ENCODE measurements around the gene CFAP73. TPM values are rescaled to one million over a fixed set of nuclear protein-coding genes. Genes with fewer than 3 reads are reported as not detected.

CFAP73 gene
- total RNA-seq, 6 experiments from 2014 or later, result 0.15 TPM; not detected in 5

DNA sequence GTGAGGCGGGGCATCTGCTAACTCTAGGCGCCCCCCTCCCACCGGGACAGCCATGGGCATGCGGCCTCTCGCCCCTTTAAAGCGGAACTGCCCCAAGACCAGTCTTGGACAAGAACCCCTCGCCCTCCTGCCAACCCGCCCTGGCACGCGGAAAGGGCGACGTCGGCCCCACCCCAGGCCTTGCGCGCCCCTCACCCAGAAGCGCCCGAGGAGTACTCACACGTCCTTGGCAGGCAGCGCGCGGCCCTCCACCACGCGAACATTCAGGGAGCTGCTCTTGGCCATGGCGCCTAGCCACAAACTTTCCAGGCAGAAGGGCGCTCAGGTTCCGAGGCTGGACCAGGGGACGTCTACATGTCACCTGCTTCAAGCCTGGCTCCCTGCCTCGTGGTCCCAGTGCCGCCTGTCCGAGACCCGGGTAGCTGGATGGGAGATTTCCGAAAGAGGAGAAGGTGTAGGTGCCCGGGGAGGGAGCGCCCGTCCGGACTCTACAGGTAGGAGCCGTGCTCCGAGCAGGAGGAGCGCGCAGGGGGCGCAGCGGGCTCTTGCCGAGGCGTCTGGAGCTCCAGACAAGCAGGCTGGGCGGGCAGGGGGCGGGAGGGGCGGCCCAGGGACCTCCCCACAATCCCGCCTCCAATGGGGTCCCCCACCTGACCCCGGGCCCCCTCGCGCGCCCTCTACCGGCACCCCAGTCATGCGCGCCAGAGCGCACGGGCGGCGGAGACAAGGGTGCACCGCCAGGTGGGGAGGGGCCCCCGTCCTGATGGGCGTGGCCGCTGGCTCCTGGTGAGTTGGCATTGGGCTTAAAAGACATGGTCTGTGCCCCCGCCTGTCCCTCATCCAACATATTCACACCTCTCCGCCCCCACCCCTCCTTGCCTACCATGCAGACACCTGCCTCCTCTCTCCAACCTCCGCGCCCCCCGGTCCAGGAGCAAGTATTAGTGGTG lies 14.1 kb upstream of the CFAP73 start, which contains the start of gene RASAL1:
Gene RASAL1 (minus strand): TSS at position 584 of the 950 bp plus-strand sequence. CDS start 299 bp downstream, at position 285.
- ATAC-seq (peak; percentile 63 to 82 (median 66)), DNase-seq (peak in 2 of 3 donors; percentile 35 to 52)
- Histone ChIP-seq H3K27ac (no peak within 1 kb of the TSS), H3K27me3 (no peaks in the 10 kb centered on the region), H3K9me3 (no peaks in the 10 kb centered on the region), H3K36me3 (no peaks in the 10 kb centered on the region), H3K4me1 (no peaks in the 10 kb centered on the region), H3K4me3 (peak within 1 kb of the TSS in 1 of 3 donors; percentile 13)
- WGBS (ENCODE audit: insufficient coverage, low coverage, low lambda C conversion rate, missing lambda C conversion rate), result 2% methylated on average over 11 of the region's 68 CpGs
- TF ChIP-seq, protein P1, sequence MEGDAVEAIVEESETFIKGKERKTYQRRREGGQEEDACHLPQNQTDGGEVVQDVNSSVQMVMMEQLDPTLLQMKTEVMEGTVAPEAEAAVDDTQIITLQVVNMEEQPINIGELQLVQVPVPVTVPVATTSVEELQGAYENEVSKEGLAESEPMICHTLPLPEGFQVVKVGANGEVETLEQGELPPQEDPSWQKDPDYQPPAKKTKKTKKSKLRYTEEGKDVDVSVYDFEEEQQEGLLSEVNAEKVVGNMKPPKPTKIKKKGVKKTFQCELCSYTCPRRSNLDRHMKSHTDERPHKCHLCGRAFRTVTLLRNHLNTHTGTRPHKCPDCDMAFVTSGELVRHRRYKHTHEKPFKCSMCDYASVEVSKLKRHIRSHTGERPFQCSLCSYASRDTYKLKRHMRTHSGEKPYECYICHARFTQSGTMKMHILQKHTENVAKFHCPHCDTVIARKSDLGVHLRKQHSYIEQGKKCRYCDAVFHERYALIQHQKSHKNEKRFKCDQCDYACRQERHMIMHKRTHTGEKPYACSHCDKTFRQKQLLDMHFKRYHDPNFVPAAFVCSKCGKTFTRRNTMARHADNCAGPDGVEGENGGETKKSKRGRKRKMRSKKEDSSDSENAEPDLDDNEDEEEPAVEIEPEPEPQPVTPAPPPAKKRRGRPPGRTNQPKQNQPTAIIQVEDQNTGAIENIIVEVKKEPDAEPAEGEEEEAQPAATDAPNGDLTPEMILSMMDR (IDR thresholded peaks at IDR 0.05), result peak; percentile 18 to 48 (median 39)
- no peak for TF ChIP-seq POLR2A (IDR thresholded peaks at IDR 0.05)
- intact Hi-C loops (cut with DNase I), result no loop called here

DNA sequence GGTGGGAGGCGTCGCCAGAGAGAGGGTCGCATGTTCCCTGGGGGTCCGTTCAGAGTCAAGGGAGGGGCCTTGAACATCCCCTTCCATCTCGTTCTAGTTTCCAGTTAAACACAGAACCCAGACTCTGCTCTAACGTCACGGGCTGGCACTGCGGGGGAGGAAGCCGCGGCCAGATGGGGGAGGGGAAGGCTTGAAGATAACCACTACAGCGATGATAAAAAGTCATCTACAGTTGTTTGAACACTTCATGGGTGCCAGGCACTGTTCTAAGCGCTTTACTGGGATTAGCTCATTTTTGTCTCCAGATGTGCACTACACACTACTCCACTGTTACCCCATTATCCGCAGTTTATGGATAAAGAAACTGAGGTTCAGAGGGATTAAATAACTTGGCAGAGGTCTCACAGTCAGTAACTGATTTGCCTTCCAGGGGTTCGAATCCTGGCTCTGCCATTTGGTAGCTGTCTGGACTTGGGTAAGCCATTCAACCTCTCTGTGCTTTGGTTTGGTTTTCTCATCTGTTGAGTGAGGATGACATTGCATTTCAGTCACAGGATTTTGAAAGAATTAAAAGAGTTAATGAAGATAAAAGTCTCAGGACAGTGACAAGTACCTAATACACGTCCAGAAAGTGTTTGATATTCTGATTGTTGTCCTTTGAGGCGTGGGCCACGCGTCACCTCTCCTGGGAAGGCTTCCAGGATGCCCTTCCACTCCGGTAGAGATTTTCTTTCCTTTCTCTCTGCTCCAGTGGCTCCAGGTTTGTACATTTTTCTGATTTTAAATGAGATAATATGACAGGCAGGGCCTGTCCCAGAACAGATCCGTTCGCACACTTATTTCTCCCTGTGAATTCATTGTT lies 13.2 kb upstream of the CFAP73 start:
- peak in 1 of 3 donors; percentile 7 for DNase-seq
- TF ChIP-seq, protein P1 (IDR thresholded peaks at IDR 0.05), result no peak
- no peak for TF ChIP-seq POLR2A (IDR thresholded peaks at IDR 0.05)
- Histone ChIP-seq H3K9me3 (no peaks in the 10 kb centered on the region), H3K27ac (no peak overlapping the region), H3K4me1 (no peaks in the 10 kb centered on the region), H3K27me3 (no peaks in the 10 kb centered on the region), H3K36me3 (no peaks in the 10 kb centered on the region), H3K4me3 (no peak overlapping the region)
- peak in 1 of 4 donors; percentile 61 for ATAC-seq
- intact Hi-C loops (cut with DNase I), result no loop called here
- WGBS (ENCODE audit: insufficient coverage, low coverage, low lambda C conversion rate, missing lambda C conversion rate), result 26% methylated on average over 19 of the region's 21 CpGs

GRCh38 chr12:113136990-113137511 lies 12.5 kb upstream of the CFAP73 start:
- H3K27me3 ChIP-seq, result no peaks in the 10 kb centered on the region
- no peaks in the 10 kb centered on the region for H3K4me1 ChIP-seq
- no peak overlapping the region for H3K4me3 ChIP-seq
- no peak overlapping the region for H3K27ac ChIP-seq
- H3K9me3 ChIP-seq, result no peaks in the 10 kb centered on the region
- TF ChIP-seq POLR2A (IDR thresholded peaks at IDR 0.05), result no peak
- TF ChIP-seq, protein P1 (IDR thresholded peaks at IDR 0.05), result no peak
- DNase-seq (peak in 1 of 3 donors; percentile 35), ATAC-seq (no peak)
- intact Hi-C loops (cut with DNase I), result no loop called here
- no peaks in the 10 kb centered on the region for H3K36me3 ChIP-seq
- 75% methylated on average over 4 of the region's 6 CpGs for WGBS (ENCODE audit: insufficient coverage, low coverage, low lambda C conversion rate, missing lambda C conversion rate)

All from right lobe of liver (tissue), 6 donors.